ENCODE data around the gene TAF12. TPM values are rescaled to one million over a fixed set of nuclear protein-coding genes. Genes with fewer than 3 reads are reported as not detected.
"Not testable (repeated sequence)": the region's sequence is repeated elsewhere in the genome, so short reads cannot be mapped to it uniquely, and the experiment has no call there.

Gene TAF12
- total RNA-seq, 2 experiments from 2014 or later, result 23.8 to 32.5 TPM

- no peak overlapping the region for H3K27ac Mint-ChIP-seq
- POLR2A ChIA-PET, result interaction anchor here (3.0 kb wide), 1 partner anchor 18 kb away, joined by 96 read pairs; the partner anchor contains the start of gene RNU11
- H3K9me3 Mint-ChIP-seq (ENCODE audit: low read depth), result no peaks in the 10 kb centered on the region
- H3K27me3 Mint-ChIP-seq, result no peaks in the 10 kb centered on the region
- CTCF ChIA-PET, result interaction anchor here (2.0 to 2.3 kb wide), 2 partner anchors 24 to 25 kb away, joined by 6 to 7 read pairs; partner anchors contain the start of gene TAF12
- ATAC-seq (no peak), DNase-seq (no peak)
- intact Hi-C loops (cut with DNase I, micrococcal nuclease), result no loop called here
- peaks cover 11% of the 10 kb centered on the region for H3K4me1 Mint-ChIP-seq
- H3K36me3 Mint-ChIP-seq (ENCODE audit: low read depth), result peaks cover 3% of the 10 kb centered on the region
- peak overlapping the region; percentile 38 for H3K4me3 Mint-ChIP-seq
Measured at GRCh38 chr1:28666806-28667205, 23.9 kb upstream of the TAF12 start.

DNA sequence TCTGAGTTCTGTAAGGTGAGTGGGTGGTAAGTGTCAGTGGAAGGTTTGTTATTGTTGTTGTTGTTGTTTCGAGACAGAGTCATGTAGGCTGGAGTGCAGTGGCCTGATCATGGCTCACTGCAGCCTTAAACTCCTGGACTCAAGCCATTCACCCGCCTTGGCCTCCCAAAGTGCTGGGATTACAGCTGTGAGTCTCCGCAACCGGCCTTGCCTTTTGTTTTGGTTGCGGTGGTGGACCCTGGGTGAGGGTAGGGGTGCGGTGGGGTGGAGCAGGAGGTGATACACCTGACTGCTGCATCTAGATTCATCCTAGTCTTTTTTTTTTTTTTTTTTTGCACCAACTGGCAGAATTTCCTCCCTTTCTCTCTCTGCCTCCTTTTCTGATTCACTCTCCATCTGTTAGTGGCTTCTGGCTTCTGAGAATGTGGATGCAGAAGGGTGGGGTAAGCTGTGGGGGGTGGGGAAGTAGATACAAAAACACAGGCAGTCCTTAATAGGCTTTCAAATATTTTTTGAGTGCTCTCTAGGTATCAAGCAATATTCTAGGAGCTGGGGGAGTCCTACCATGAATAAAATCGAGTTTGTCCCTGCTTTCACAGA lies 21.1 kb upstream of the TAF12 start:
- Mint-ChIP-seq H3K9me3 (ENCODE audit: low read depth) (no peaks in the 10 kb centered on the region), H3K36me3 (ENCODE audit: low read depth) (no peaks in the 10 kb centered on the region), H3K4me3 (no peak overlapping the region), H3K27me3 (no peaks in the 10 kb centered on the region), H3K27ac (no peak overlapping the region), H3K4me1 (peaks cover 8% of the 10 kb centered on the region)
- no peak for DNase-seq
- no peak for ATAC-seq
- POLR2A ChIA-PET, result interaction anchor here (1.2 kb wide), 1 partner anchor 15 kb away, joined by 5 read pairs; the partner anchor contains the start of gene RNU11
- CTCF ChIA-PET, result interaction anchor here (0.6 kb wide), 1 partner anchor 140 kb away, joined by 3 read pairs; no protein-coding TSS in a partner anchor
- intact Hi-C loops (cut with DNase I, micrococcal nuclease), result no loop called here

DNA sequence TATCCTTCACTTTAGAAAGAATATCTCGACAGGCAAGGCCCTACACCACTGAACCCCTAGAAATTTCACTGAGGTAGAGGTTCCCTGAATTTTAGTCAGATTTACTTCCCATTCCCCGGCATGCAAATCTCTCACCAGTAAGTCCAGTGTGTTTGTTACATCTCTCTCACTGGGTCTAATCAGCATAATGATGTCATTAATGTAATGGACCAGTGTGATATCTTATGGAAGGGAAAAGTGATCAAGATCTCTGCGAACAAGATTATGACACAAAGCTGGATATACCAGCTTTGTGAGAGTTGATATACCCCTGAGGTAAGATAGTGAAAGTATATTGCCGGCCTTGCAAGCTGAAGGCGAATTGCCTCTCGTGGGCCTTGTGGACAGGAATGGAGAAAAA lies 13.5 kb upstream of the TAF12 start:
- no peak overlapping the region for H3K4me3 Mint-ChIP-seq
- DNase-seq (no peak), ATAC-seq (no peak)
- intact Hi-C loops (cut with DNase I, micrococcal nuclease), result no loop called here
- no peaks in the 10 kb centered on the region for H3K27me3 Mint-ChIP-seq
- CTCF ChIA-PET, result no interaction called here
- H3K4me1 Mint-ChIP-seq, result no peaks in the 10 kb centered on the region
- H3K9me3 Mint-ChIP-seq (ENCODE audit: low read depth), result no peaks in the 10 kb centered on the region
- no peak overlapping the region for H3K27ac Mint-ChIP-seq
- POLR2A ChIA-PET, result interaction anchor here (0.6 kb wide), 1 partner anchor 12 kb away, joined by 3 read pairs; no protein-coding TSS in a partner anchor
- H3K36me3 Mint-ChIP-seq (ENCODE audit: low read depth), result no peaks in the 10 kb centered on the region

- POLR2A ChIA-PET, result interaction anchor here (0.6 to 0.7 kb wide), 2 partner anchors 11 to 76 kb away, joined by 3 read pairs; no protein-coding TSS in a partner anchor
- DNase-seq; ATAC-seq; H3K27me3 Mint-ChIP-seq; H3K4me1 Mint-ChIP-seq; H3K4me3 Mint-ChIP-seq; H3K9me3 Mint-ChIP-seq (ENCODE audit: low read depth); intact Hi-C loops (cut with DNase I, micrococcal nuclease); H3K36me3 Mint-ChIP-seq (ENCODE audit: low read depth); H3K27ac Mint-ChIP-seq: not testable (repeated sequence)
- CTCF ChIA-PET, result interaction anchor here (1.0 kb wide), 1 partner anchor 20 kb away, joined by 3 read pairs; no protein-coding TSS in a partner anchor
Measured at GRCh38 chr1:28655448-28656311, 12.8 kb upstream of the TAF12 start.

GRCh38 chr1:28653870-28654269 lies 11.0 kb upstream of the TAF12 start:
- H3K27ac Mint-ChIP-seq; CTCF ChIA-PET; DNase-seq; POLR2A ChIA-PET; H3K36me3 Mint-ChIP-seq (ENCODE audit: low read depth); H3K27me3 Mint-ChIP-seq; ATAC-seq; H3K4me1 Mint-ChIP-seq; H3K9me3 Mint-ChIP-seq (ENCODE audit: low read depth); intact Hi-C loops (cut with DNase I, micrococcal nuclease); H3K4me3 Mint-ChIP-seq: not testable (repeated sequence)

GRCh38 chr1:28653063-28653462 lies 10.2 kb upstream of the TAF12 start:
- DNase-seq; intact Hi-C loops (cut with DNase I, micrococcal nuclease); H3K27me3 Mint-ChIP-seq; H3K27ac Mint-ChIP-seq; H3K4me1 Mint-ChIP-seq; H3K4me3 Mint-ChIP-seq; H3K9me3 Mint-ChIP-seq (ENCODE audit: low read depth); CTCF ChIA-PET; POLR2A ChIA-PET; ATAC-seq; H3K36me3 Mint-ChIP-seq (ENCODE audit: low read depth): not testable (repeated sequence)

DNA sequence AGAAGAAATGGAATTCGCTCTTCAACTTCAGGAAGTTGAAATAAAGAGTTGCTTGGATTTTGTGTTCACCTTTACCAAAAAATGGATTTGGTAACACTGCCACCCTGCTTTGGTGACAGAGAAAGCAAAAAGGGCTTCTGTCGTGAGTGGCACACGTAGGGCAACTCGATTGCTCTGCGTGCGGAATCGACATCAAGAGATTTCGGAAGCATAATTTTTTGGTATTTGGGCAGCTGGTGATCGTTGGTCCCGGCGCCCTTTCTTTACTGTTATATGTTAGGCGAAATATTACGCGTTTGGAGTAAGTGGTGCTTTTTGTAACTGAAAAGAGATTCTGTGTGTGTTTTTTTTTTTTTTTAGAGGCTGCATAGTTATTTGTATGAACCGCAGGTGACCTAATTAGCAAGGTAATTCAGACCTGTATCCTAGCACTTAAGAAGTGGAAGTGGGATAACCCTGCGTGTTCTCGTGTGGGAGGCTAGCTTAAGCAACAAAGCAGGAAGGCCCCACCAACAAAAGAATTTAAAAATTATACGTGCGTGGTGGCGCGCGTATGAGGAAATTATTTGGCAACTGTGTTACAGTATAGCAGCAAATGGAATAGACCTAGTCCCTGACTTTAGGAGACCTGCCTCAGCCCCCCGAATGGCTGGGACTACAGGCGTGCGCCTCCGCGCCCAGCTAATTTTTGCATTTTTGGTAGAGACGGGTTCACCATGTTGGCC lies 5.8 kb upstream of the TAF12 start, which contains the start of gene RNU11:
Gene RNU11, plus strand, starts transcription at position 127 of the 725 bp plus-strand sequence.
- DNase-seq (peak; percentile 93), ATAC-seq (peak; percentile 83)
- H3K9me3 Mint-ChIP-seq (ENCODE audit: low read depth), result no peaks in the 10 kb centered on the region
- no peaks in the 10 kb centered on the region for H3K27me3 Mint-ChIP-seq
- CTCF ChIA-PET, result interaction anchor here (0.6 to 1.2 kb wide), 5 partner anchors 20 to 402 kb away, joined by 3 to 5 read pairs (median 3); partner anchors contain the start of gene GMEB1
- H3K4me1 Mint-ChIP-seq, result peaks cover 34% of the 10 kb centered on the region
- intact Hi-C loops (cut with DNase I, micrococcal nuclease), result loop anchor here (1.0 to 10.0 kb wide), 12 partner anchors 20 to 816 kb away; partner anchors contain the start of genes GMEB1 (in 2 of the 2), YTHDF2 (in 2 of the 2), EYA3 (in 1 of the 2) and PPP1R8 (in 1 of the 2)
- H3K36me3 Mint-ChIP-seq (ENCODE audit: low read depth), result peaks cover 4% of the 10 kb centered on the region
- H3K4me3 Mint-ChIP-seq, result peak within 1 kb of the TSS; percentile 83
- POLR2A ChIA-PET, result interaction anchor here (0.5 to 2.8 kb wide), 60 partner anchors 8 to 1123 kb away, joined by 3 to 96 read pairs (median 5); partner anchors contain the start of genes ATP5IF1, EPB41, FAM76A and GMEB1
- peak within 1 kb of the TSS; percentile 100 for H3K27ac Mint-ChIP-seq

DNA sequence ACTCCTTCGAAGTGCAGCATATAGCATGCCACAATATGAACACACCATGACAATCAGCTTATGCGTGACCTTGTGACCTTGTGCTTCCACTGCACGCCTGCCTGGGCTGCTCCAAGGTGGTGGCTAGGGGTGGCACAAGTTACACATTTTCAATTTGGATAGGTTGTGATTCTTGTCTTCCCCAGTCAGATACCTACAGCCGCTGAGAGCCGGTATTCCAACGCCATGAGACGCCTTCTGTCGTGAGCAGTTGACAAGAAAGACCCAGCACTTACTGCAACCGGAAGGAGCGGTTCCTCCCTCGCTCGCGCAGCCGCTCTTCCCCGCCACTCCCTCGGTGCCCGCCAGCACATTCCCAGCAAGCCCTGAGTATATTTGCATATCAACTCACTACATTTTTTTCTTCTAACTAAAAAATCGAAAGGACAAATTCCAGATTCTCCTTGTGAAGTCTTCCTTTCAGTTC lies 5.2 kb upstream of the TAF12 start:
- ATAC-seq (peak; percentile 83), DNase-seq (peak; percentile 95)
- peaks cover 34% of the 10 kb centered on the region for H3K4me1 Mint-ChIP-seq
- peaks cover 4% of the 10 kb centered on the region for H3K36me3 Mint-ChIP-seq (ENCODE audit: low read depth)
- H3K9me3 Mint-ChIP-seq (ENCODE audit: low read depth), result no peaks in the 10 kb centered on the region
- H3K4me3 Mint-ChIP-seq, result peak overlapping the region; percentile 83
- CTCF ChIA-PET, result interaction anchor here (0.6 to 1.2 kb wide), 4 partner anchors 21 to 402 kb away, joined by 3 to 4 read pairs (median 3); partner anchors contain the start of gene GMEB1
- intact Hi-C loops (cut with DNase I, micrococcal nuclease), result loop anchor here (1.0 to 10.0 kb wide), 12 partner anchors 20 to 816 kb away; partner anchors contain the start of genes GMEB1 (in 2 of the 2), YTHDF2 (in 2 of the 2), EYA3 (in 1 of the 2) and PPP1R8 (in 1 of the 2)
- peak overlapping the region; percentile 100 for H3K27ac Mint-ChIP-seq
- POLR2A ChIA-PET, result interaction anchor here (0.5 to 2.8 kb wide), 45 partner anchors 7 to 1122 kb away, joined by 3 to 96 read pairs (median 6); partner anchors contain the start of genes ATP5IF1, EPB41, GMEB1 and MED18
- H3K27me3 Mint-ChIP-seq, result no peaks in the 10 kb centered on the region

DNA sequence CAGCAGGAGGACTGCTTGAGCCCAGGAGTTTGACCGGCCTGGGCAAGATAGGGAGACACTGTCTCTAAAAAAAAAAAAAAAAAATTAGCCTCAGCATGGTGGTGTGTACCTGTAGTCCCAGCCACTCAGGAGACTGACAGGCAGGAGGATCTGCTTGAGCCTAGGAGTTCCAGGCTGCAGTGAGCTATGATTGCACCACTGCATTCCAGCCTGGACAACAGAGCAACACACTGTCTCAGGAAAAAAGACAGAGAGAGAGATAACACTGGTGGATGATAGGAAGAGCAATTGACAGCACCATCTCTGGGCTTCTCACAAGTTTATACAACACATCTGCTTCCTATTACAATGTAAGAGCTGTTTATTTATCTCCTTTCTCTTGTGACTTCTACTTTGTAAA lies 3.2 kb upstream of the TAF12 start:
- intact Hi-C loops (cut with DNase I, micrococcal nuclease), result loop anchor here (5.0 to 10.0 kb wide), 3 partner anchors 399 to 814 kb away; partner anchors contain the start of genes EYA3 (in 1 of the 2) and PPP1R8 (in 1 of the 2)
- Mint-ChIP-seq H3K9me3 (ENCODE audit: low read depth) (no peaks in the 10 kb centered on the region), H3K4me1 (peaks cover 46% of the 10 kb centered on the region), H3K36me3 (ENCODE audit: low read depth) (peaks cover 4% of the 10 kb centered on the region), H3K27me3 (no peaks in the 10 kb centered on the region), H3K27ac (peak overlapping the region; percentile 78), H3K4me3 (no peak overlapping the region)
- CTCF ChIA-PET, result no interaction called here
- DNase-seq, result no peak
- no peak for ATAC-seq
- POLR2A ChIA-PET, result interaction anchor here (0.6 to 0.8 kb wide), 2 partner anchors 65 to 139 kb away, joined by 3 to 5 read pairs; no protein-coding TSS in a partner anchor

DNA sequence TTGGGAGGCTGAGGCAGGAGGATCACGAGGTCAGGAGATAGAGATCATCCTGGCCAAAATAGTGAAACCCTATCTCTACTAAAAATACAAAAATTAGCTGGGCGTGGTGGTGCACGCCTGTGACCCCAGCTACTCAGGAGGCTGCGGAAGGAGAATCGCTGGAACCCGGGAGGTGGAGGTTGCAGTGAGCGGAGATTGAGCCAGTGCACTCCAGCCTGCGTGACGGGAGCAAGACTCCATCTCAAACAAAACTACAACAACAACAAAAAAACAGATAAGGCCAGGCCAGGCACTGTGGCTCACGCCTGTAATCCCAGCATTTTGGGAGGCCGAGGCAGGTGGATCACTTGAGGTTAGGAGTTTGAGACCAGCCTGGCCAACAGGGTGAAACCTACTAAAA lies 2.5 kb upstream of the TAF12 start:
- DNase-seq; H3K27ac Mint-ChIP-seq; ATAC-seq; H3K4me3 Mint-ChIP-seq; H3K9me3 Mint-ChIP-seq (ENCODE audit: low read depth); H3K36me3 Mint-ChIP-seq (ENCODE audit: low read depth); CTCF ChIA-PET; H3K27me3 Mint-ChIP-seq: not testable (repeated sequence)
- peaks cover 52% of the 10 kb centered on the region for H3K4me1 Mint-ChIP-seq
- POLR2A ChIA-PET, result interaction anchor here (0.6 kb wide), 1 partner anchor 24 kb away, joined by 6 read pairs; no protein-coding TSS in a partner anchor
- intact Hi-C loops (cut with DNase I, micrococcal nuclease), result loop anchor here (5.0 to 10.0 kb wide), 3 partner anchors 398 to 813 kb away; partner anchors contain the start of genes EYA3 (in 1 of the 2) and PPP1R8 (in 1 of the 2)

All from activated CD4-positive, alpha-beta T cell treated with anti-CD3 and anti-CD28 coated beads for 36 hours (primary cell).